ENCODE measurements around the gene DHRS7.
A peak's percentile ranks its signal among the peaks of the same experiment; 100 is the strongest.

GRCh38 chr14:60184146-60184904 lies 19.1 kb upstream of the DHRS7 start:
- no peak for TF ChIP-seq RFX5 (IDR thresholded peaks at IDR 0.05; ENCODE audit: low read length)
- peak; percentile 93 for TF ChIP-seq RAD21 (IDR thresholded peaks at IDR 0.05; ENCODE audit: low read length)
- no peak for TF ChIP-seq GATA2 (CRISPR knock-in tag; IDR thresholded peaks at IDR 0.05)
- peak; percentile 76 for TF ChIP-seq SMC3 (IDR thresholded peaks at IDR 0.05; ENCODE audit: low read depth, low read length)
- peak; percentile 90 for TF ChIP-seq CTCF (IDR thresholded peaks at IDR 0.05)

Measured in SK-N-SH (cell line).